HEK293T (cell line): ENCODE results near the gene POP5.

Experiments used
- CTCF ChIA-PET: fragments of 350-600 bp; formaldehyde crosslinking; extraction: SDS; loops from one replicate; lab custom pipeline; 2021; ENCODE audit warnings: antibody characterized with exemption, inconsistent platforms; lab: Yijun Ruan, JAX
- POLR2A ChIA-PET: fragments of 350-600 bp; formaldehyde crosslinking; extraction: SDS; loops from one replicate; lab custom pipeline; 2020; ENCODE audit warnings: antibody characterized with exemption, inconsistent platforms; lab: Yijun Ruan, JAX
- DNase-seq: peaks from one replicate; pipeline ENCODE4 v3.0.0; 2012; ENCODE audit warnings: mixed read lengths; ENCODE audit errors: extremely low spot score
- ARNT ChIP-seq: fragments of 450-650 bp; IDR thresholded peaks from 2 replicates; pipeline ENCODE4 v1.6.1; 2017; ENCODE audit warnings: mild to moderate bottlenecking
- BHLHE40 ChIP-seq: fragments of 450-650 bp; IDR thresholded peaks from 2 replicates; pipeline ENCODE4 v1.6.1; 2016; ENCODE audit warnings: mild to moderate bottlenecking, moderate library complexity, borderline replicate concordance
- CTBP1 ChIP-seq: fragments of 450-650 bp; IDR thresholded peaks from 2 replicates; pipeline ENCODE4 v1.6.1; 2016; ENCODE audit warnings: borderline replicate concordance
- ELF4 ChIP-seq: fragments of 450-650 bp; IDR thresholded peaks from 2 replicates; pipeline ENCODE4 v1.6.1; 2017; ENCODE audit warnings: antibody characterized with exemption
- FOXA1 ChIP-seq: fragments of 450-650 bp; IDR thresholded peaks from 2 replicates; pipeline ENCODE4 v1.6.1; 2016; ENCODE audit warnings: mild to moderate bottlenecking
- FOXK2 ChIP-seq: fragments of 450-650 bp; IDR thresholded peaks from 2 replicates; pipeline ENCODE4 v1.6.1; 2016; ENCODE audit warnings: mild to moderate bottlenecking
- FOXM1 ChIP-seq: fragments of 450-650 bp; IDR thresholded peaks from 2 replicates; pipeline ENCODE4 v1.6.1; 2017; ENCODE audit warnings: mild to moderate bottlenecking, borderline replicate concordance
- HDGF ChIP-seq: fragments of 450-650 bp; IDR thresholded peaks from 2 replicates; pipeline ENCODE4 v1.6.1; 2017; ENCODE audit warnings: antibody characterized with exemption, borderline replicate concordance
- L3MBTL2 ChIP-seq: fragments of 450-650 bp; conservative IDR thresholded peaks from 2 replicates; pipeline ENCODE4 v1.6.1; 2016; ENCODE audit warnings: mild to moderate bottlenecking
- LEF1 ChIP-seq: fragments of 450-650 bp; IDR thresholded peaks from 2 replicates; pipeline ENCODE4 v1.6.1; 2017; ENCODE audit warnings: mild to moderate bottlenecking, borderline replicate concordance
- NFRKB ChIP-seq: fragments of 450-650 bp; IDR thresholded peaks from 2 replicates; pipeline ENCODE4 v1.6.1; 2016; ENCODE audit warnings: mild to moderate bottlenecking, moderate library complexity
- PKNOX1 ChIP-seq: fragments of 450-650 bp; IDR thresholded peaks from 2 replicates; pipeline ENCODE4 v1.6.1; 2016
- SP1 ChIP-seq: fragments of 450-650 bp; IDR thresholded peaks from 2 replicates; pipeline ENCODE4 v1.6.1; 2017
- SUZ12 ChIP-seq: fragments of 450-650 bp; IDR thresholded peaks from 2 replicates; pipeline ENCODE4 v1.6.1; 2016; ENCODE audit warnings: mild to moderate bottlenecking
- TARDBP ChIP-seq: fragments of 450-650 bp; IDR thresholded peaks from 2 replicates; pipeline ENCODE4 v1.6.1; 2016
- ZNF384 ChIP-seq: fragments of 450-650 bp; IDR thresholded peaks from 2 replicates; pipeline ENCODE4 v1.6.1; 2016

The POP5 gene

GRCh38 chr12:120584343-120585149 lies 3.3 kb upstream of the POP5 start:
- ChIA-PET CTCF (interaction anchor here (0.5 to 1.1 kb wide), 2 partner anchors 18 to 35 kb away, joined by 3 to 4 read pairs; no protein-coding TSS in a partner anchor), POLR2A (no interaction called here)
- TF ChIP-seq CTBP1 (no peak), ARNT (no peak), L3MBTL2 (0 out of 2 replicates have a peak, but pooled peaks have one; percentile 24), ZNF384 (peak; percentile 73), BHLHE40 (no peak), HDGF (no peak)
- peak; percentile 29 for DNase-seq

GRCh38 chr12:120583478-120584030 lies 2.4 kb upstream of the POP5 start:
- TF ChIP-seq FOXM1 (no peak), ZNF384 (no peak), HDGF (no peak), FOXA1 (no peak), FOXK2 (no peak), SP1 (no peak), BHLHE40 (no peak), ARNT (no peak), ELF4 (no peak), NFRKB (no peak), SUZ12 (no peak), LEF1 (no peak), CTBP1 (no peak)
- ChIA-PET CTCF (interaction anchor here (0.6 to 2.0 kb wide), 8 partner anchors 13 to 477 kb away, joined by 3 to 15 read pairs (median 3); no protein-coding TSS in a partner anchor), POLR2A (interaction anchor here (0.9 to 1.4 kb wide), 2 partner anchors 55 to 259 kb away, joined by 3 to 4 read pairs; partner anchors contain the start of gene COQ5)
- DNase-seq = peak; percentile 76

- ChIA-PET CTCF (interaction anchor here (1.1 to 2.0 kb wide), 7 partner anchors 21 to 390 kb away, joined by 3 to 15 read pairs (median 3); a partner anchor contains a TSS), POLR2A (interaction anchor here (1.0 to 1.7 kb wide), 9 partner anchors 12 to 257 kb away, joined by 3 to 9 read pairs (median 5); partner anchors contain the start of genes COQ5 and UNC119B)
- no peak for TF ChIP-seq CTBP1
- TF ChIP-seq LEF1 = no peak
- no peak for TF ChIP-seq SP1
- no peak for TF ChIP-seq FOXK2
- TF ChIP-seq PKNOX1 = no peak
- no peak for TF ChIP-seq SUZ12
- TF ChIP-seq ZNF384 = no peak
- no peak for TF ChIP-seq FOXM1
- no peak for TF ChIP-seq TARDBP
- TF ChIP-seq NFRKB = no peak
- TF ChIP-seq BHLHE40 = no peak
- no peak for TF ChIP-seq L3MBTL2
- no peak for TF ChIP-seq ARNT
- TF ChIP-seq HDGF = no peak
- no peak for TF ChIP-seq ELF4
- no peak for TF ChIP-seq FOXA1
- no peak for DNase-seq
Measured at GRCh38 chr12:120581998-120582397, 796 bp upstream of the POP5 start.

- TF ChIP-seq BHLHE40 (no peak), ELF4 (no peak)
- CTCF ChIA-PET = interaction anchor here (0.5 to 1.0 kb wide), 3 partner anchors 254 to 432 kb away, joined by 3 read pairs; partner anchors contain the start of gene SIRT4
- DNase-seq = no peak
- POLR2A ChIA-PET = interaction anchor here (0.6 kb wide), 1 partner anchor 8 kb away, joined by 3 read pairs; no protein-coding TSS in a partner anchor
Measured at GRCh38 chr12:120579179-120579578, 2.0 kb downstream of the POP5 start.

GRCh38 chr12:120574106-120574505 lies 7.1 kb downstream of the POP5 start:
- no peak for DNase-seq
- TF ChIP-seq ELF4 = no peak
- TF ChIP-seq L3MBTL2 = no peak
- no peak for TF ChIP-seq SP1
- TF ChIP-seq TARDBP = no peak
- TF ChIP-seq CTBP1 = no peak
- TF ChIP-seq FOXK2 = no peak
- TF ChIP-seq LEF1 = no peak
- no peak for TF ChIP-seq HDGF
- no peak for TF ChIP-seq PKNOX1
- no peak for TF ChIP-seq FOXA1
- no peak for TF ChIP-seq SUZ12
- TF ChIP-seq FOXM1 = no peak
- TF ChIP-seq ARNT = no peak
- ChIA-PET POLR2A (interaction anchor here (1.7 kb wide), 1 partner anchor 13 kb away, joined by 7 read pairs; no protein-coding TSS in a partner anchor), CTCF (no interaction called here)

GRCh38 chr12:120573560-120573959 lies 7.6 kb downstream of the POP5 start:
- POLR2A ChIA-PET = no interaction called here
- CTCF ChIA-PET = no interaction called here
- no peak for DNase-seq
- TF ChIP-seq L3MBTL2 (no peak), SP1 (no peak), FOXA1 (no peak), NFRKB (no peak), LEF1 (no peak), SUZ12 (no peak), ARNT (no peak)
